Activated CD4-positive, CD25-positive, alpha-beta regulatory T cell treated with anti-CD3 and anti-CD28 coated beads, Interleukin-2, amount 50 U/mL, for 24 hours (primary cell): ENCODE results near the gene NUPR1.
"Not testable (repeated sequence)": the region's sequence is repeated elsewhere in the genome, so short reads cannot be mapped to it uniquely, and the experiment has no call there.

ENCODE experiments used
- ATAC-seq, 2 donors: fragments of 150-1000 bp; cut with Tn5 transposase; one replicate each; pipeline ENCODE4 v1.10.0; 2021; ENCODE audit warnings: mild to moderate bottlenecking in 1 of 2, moderate library complexity in 1 of 2

The NUPR1 gene

GRCh38 chr16:28538733-28539596, at the start of gene NUPR1:
TSS of gene NUPR1 (minus strand) at chr16:28538974. CDS start at chr16:28538907, 67 bp downstream.
- no peak for ATAC-seq

GRCh38 chr16:28587386-28587785, 48.6 kb upstream of the NUPR1 start:
- no peak for ATAC-seq

- no peak for ATAC-seq
Observed at GRCh38 chr16:28586466-28586865, 47.7 kb upstream of the NUPR1 start.

GRCh38 chr16:28585674-28586073, 46.9 kb upstream of the NUPR1 start:
- no peak for ATAC-seq

- no peak for ATAC-seq
Observed at GRCh38 chr16:28580726-28581315, 42.0 kb upstream of the NUPR1 start.

- no peak for ATAC-seq
Observed at GRCh38 chr16:28575446-28576109, 36.8 kb upstream of the NUPR1 start.

GRCh38 chr16:28574925-28575324, 36.2 kb upstream of the NUPR1 start:
- no peak for ATAC-seq

GRCh38 chr16:28573738-28574718, 35.3 kb upstream of the NUPR1 start:
- ATAC-seq: no peak

GRCh38 chr16:28572696-28573510, 34.1 kb upstream of the NUPR1 start:
- ATAC-seq: no peak

- no peak for ATAC-seq
Observed at GRCh38 chr16:28569968-28570752, 31.4 kb upstream of the NUPR1 start.

GRCh38 chr16:28569021-28569420, 30.2 kb upstream of the NUPR1 start:
- no peak for ATAC-seq

- no peak for ATAC-seq
Observed at GRCh38 chr16:28567292-28567691, 28.5 kb upstream of the NUPR1 start.

- not testable (repeated sequence) for ATAC-seq
Observed at GRCh38 chr16:28566233-28566925, 27.6 kb upstream of the NUPR1 start.

GRCh38 chr16:28563218-28563617, 24.4 kb upstream of the NUPR1 start:
- ATAC-seq: no peak

- no peak for ATAC-seq
Observed at GRCh38 chr16:28562199-28562598, 23.4 kb upstream of the NUPR1 start.

- ATAC-seq: no peak
Observed at GRCh38 chr16:28561557-28562187, 22.9 kb upstream of the NUPR1 start.

GRCh38 chr16:28558456-28558855, 19.7 kb upstream of the NUPR1 start:
- no peak for ATAC-seq

- no peak for ATAC-seq
Observed at GRCh38 chr16:28556914-28557320, 18.1 kb upstream of the NUPR1 start.

GRCh38 chr16:28555561-28555960, 16.8 kb upstream of the NUPR1 start:
- peak in 1 of 2 donors; percentile 40 for ATAC-seq
